ENCODE data around the gene FKBP8. TPM values are rescaled to one million over a fixed set of nuclear protein-coding genes. Genes with fewer than 3 reads are reported as not detected.

Gene FKBP8
- polyA plus RNA-seq, 1 donor (not counting 4 experiments of a cell fraction or from before 2014, with no cell fraction given) = 115 TPM

- H3K4me1 ChIP-seq (ENCODE audit: control insufficient read depth, extremely low read depth, insufficient read depth, low read length) = no peaks in the 10 kb centered on the region
- DNase-seq (ENCODE audit: low read depth, low spot score) = no peak
- no peaks in the 10 kb centered on the region for H4K20me1 ChIP-seq (ENCODE audit: control insufficient read depth, extremely low read depth, insufficient read depth, low read length)
- no peak overlapping the region for H3K9ac ChIP-seq (ENCODE audit: control insufficient read depth, extremely low read depth, insufficient read depth, low read length)
- no peaks in the 10 kb centered on the region for H3K9me3 ChIP-seq (ENCODE audit: control insufficient read depth, low read depth, low read length)
- H3K27ac ChIP-seq (ENCODE audit: control insufficient read depth, insufficient read depth, low read length) = no peak overlapping the region
- H3K79me2 ChIP-seq (ENCODE audit: control insufficient read depth, insufficient read depth, low read length) = no peaks in the 10 kb centered on the region
- H3K4me3 ChIP-seq (ENCODE audit: control insufficient read depth in 2 of 3, extremely low read depth in 1 of 3, insufficient read depth in 2 of 3, low read depth in 1 of 3, low read length in 3 of 3) = no peak overlapping the region
- dilution Hi-C loops (cut with MboI; ENCODE audit: extremely low pct_ligation_motif_present, low sequenced_read_pairs) = no loop called here
- H3K36me3 ChIP-seq (ENCODE audit: control insufficient read depth in 2 of 2, extremely low read depth in 1 of 2, insufficient read depth in 2 of 2, low read length in 2 of 2) = peaks cover 28 to 34% of the 10 kb centered on the region in 2 experiments
- H2AFZ ChIP-seq (ENCODE audit: control insufficient read depth, low read length) = no peak overlapping the region
- H3K27me3 ChIP-seq (ENCODE audit: control insufficient read depth, extremely low read depth, insufficient read depth, low read length) = no peaks in the 10 kb centered on the region
- TF ChIP-seq CTCF (optimal IDR thresholded peaks at IDR 0.05 in 1 of 3, IDR thresholded peaks at IDR 0.05 in 1 of 3, conservative IDR thresholded peaks at IDR 0.05 in 1 of 3; ENCODE audit: extremely low read depth in 1 of 3, insufficient read depth in 2 of 3, low read length in 3 of 3) = no peak
- TF ChIP-seq EZH2 (IDR thresholded peaks at IDR 0.05; ENCODE audit: low read length) = no peak
- H3K9me1 ChIP-seq (ENCODE audit: control insufficient read depth, extremely low read depth, insufficient read depth, low read length) = no peaks in the 10 kb centered on the region
- FAIRE-seq = no peak
- no peak overlapping the region for H3K4me2 ChIP-seq (ENCODE audit: control insufficient read depth, extremely low read depth, insufficient read depth, low read depth, low read length)
Measured at GRCh38 chr19:18533058-18533457, 10.3 kb downstream of the FKBP8 start.

GRCh38 chr19:18532168-18532890 lies 11.0 kb downstream of the FKBP8 start:
- Histone ChIP-seq H3K4me2 (ENCODE audit: control insufficient read depth, extremely low read depth, insufficient read depth, low read depth, low read length) (no peak overlapping the region), H3K36me3 (ENCODE audit: control insufficient read depth in 2 of 2, extremely low read depth in 1 of 2, insufficient read depth in 2 of 2, low read length in 2 of 2) (peaks cover 24 to 28% of the 10 kb centered on the region in 2 experiments), H2AFZ (ENCODE audit: control insufficient read depth, low read length) (no peak overlapping the region), H3K9me3 (ENCODE audit: control insufficient read depth, low read depth, low read length) (no peaks in the 10 kb centered on the region), H3K4me1 (ENCODE audit: control insufficient read depth, extremely low read depth, insufficient read depth, low read length) (peaks cover 3% of the 10 kb centered on the region), H3K9ac (ENCODE audit: control insufficient read depth, extremely low read depth, insufficient read depth, low read length) (no peak overlapping the region), H3K27me3 (ENCODE audit: control insufficient read depth, extremely low read depth, insufficient read depth, low read length) (no peaks in the 10 kb centered on the region), H3K4me3 (ENCODE audit: control insufficient read depth in 2 of 3, extremely low read depth in 1 of 3, insufficient read depth in 2 of 3, low read depth in 1 of 3, low read length in 3 of 3) (no peak overlapping the region), H3K27ac (ENCODE audit: control insufficient read depth, insufficient read depth, low read length) (no peak overlapping the region), H4K20me1 (ENCODE audit: control insufficient read depth, extremely low read depth, insufficient read depth, low read length) (no peaks in the 10 kb centered on the region), H3K9me1 (ENCODE audit: control insufficient read depth, extremely low read depth, insufficient read depth, low read length) (no peaks in the 10 kb centered on the region), H3K79me2 (ENCODE audit: control insufficient read depth, insufficient read depth, low read length) (no peaks in the 10 kb centered on the region)
- TF ChIP-seq EZH2 (IDR thresholded peaks at IDR 0.05; ENCODE audit: low read length) (no peak), CTCF (optimal IDR thresholded peaks at IDR 0.05 in 1 of 3, IDR thresholded peaks at IDR 0.05 in 1 of 3, conservative IDR thresholded peaks at IDR 0.05 in 1 of 3; ENCODE audit: extremely low read depth in 1 of 3, insufficient read depth in 2 of 3, low read length in 3 of 3) (no peak)
- no peak for DNase-seq (ENCODE audit: low read depth, low spot score)
- no peak for FAIRE-seq
- dilution Hi-C loops (cut with MboI; ENCODE audit: extremely low pct_ligation_motif_present, low sequenced_read_pairs) = no loop called here

Data from keratinocyte (primary cell).